Measurements from ENCODE around the gene CDC14B. TPM values are rescaled to one million over a fixed set of nuclear protein-coding genes. Genes with fewer than 3 reads are reported as not detected.
"Not testable (repeated sequence)": the region's sequence is repeated elsewhere in the genome, so short reads cannot be mapped to it uniquely, and the experiment has no call there.

CDC14B gene
- total RNA-seq, 2 experiments from 2014 or later: 2.7 to 3.1 TPM

DNA sequence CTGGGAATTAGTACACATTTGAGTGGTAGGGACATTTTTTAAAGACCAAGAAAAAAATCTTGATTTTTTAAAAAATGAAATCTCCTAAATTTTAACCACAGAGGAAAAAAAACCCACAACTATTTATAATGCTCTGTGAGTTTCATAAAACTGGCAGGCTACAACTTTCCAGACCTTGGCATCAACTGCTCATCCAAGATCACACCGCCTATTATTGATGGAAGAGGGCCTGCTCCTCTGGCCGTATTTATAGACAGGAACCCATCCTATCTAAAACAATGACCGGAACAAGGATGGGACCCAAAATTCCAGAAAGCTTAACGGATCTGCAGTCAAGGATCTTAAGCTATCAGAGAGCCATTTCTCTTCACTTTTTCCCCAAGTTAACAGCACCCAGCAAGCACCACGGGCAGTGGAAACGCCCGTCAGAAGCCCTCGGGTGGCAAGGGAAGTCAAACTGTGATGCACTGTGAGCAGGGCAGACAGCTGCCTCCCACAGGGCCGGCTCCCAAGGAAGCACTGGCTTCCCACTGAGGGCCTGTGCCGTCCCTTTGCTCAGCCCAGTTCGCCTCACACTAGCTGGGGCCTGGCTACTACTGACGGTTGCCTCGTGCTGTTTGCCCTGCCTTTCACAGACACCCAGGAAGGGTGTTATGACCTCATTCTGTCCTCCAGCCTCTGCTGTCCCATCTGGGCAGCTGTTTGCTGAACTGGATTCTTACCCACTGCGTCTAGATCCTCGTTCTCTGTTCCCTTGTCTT is 62.8 kb downstream of the CDC14B start:
- ChIA-PET POLR2A (no interaction called here), CTCF (interaction anchor here (1.0 kb wide), 1 partner anchor 9 kb away, joined by 3 read pairs; no protein-coding TSS in a partner anchor)

DNA sequence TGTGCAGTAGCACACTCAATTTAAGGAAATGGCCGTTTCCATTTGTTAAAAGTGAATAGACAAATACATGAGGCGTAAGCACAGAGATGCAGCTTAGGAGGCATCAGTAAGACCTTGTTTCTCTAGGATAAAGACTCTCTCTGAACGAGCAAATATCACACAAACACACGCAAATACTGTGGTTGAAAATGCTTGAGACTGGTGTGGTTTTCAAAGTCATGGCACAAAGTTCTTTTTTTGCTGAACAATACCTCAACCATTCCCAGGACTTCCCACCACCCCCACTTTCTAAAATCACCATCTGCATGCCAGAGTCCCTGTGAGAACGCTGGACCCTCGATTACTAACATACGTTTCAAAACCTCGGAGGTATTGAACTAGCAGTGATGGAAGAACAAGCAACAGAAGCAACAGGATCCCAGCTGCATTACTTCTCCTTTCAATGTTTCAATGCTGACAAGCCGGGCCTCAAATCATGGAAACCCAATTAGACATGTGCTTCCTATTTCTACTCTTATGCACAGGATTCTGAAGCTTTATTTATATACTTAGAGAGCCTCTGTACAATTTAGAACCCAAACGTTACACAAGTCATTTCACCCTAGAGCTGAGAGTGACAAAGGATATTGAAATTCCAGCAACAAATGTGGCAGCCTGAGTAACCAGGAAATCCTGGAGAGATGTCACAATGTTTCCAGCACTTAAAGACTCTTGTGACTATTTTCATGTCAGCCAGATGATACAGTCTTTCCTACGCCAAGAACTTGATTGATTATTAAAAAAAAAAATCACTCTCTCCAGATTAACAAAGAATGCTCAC is 63.9 kb downstream of the CDC14B start:
- POLR2A ChIA-PET: no interaction called here
- CTCF ChIA-PET: no interaction called here

DNA sequence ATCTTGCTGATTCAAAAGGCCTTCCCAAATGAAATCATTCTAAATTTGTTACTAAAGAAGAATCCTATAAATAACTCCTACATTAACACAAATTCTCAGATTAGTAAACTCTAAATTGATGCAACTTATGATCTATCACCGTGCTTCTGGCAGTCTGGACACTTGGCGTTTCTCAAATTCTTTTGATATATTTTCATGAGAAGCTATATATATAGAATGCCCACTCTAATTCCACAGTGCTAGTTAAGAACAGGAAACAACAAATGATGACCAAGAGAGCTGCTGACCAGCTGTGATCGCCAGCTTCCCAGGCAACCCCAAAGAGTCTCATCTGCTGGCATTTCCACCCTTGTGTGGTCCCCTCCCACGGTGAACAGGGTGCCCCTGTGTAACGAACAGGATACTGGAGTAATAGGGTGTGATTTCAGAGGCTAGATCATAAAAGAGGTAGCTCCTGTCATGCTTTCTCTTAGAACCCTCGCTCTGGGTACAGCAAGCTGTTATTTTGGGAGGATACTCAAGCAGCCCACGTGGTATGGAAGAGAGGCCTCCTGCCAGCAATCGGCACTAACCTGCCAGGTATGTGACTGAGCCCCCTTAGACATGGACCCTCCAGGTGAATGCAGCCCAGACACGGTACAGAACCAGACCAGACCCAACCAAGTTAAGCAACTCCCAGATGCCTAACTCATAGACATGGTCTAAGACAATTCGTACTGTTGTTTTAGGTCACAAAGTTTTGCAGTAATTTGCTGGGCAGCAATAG is 64.7 kb downstream of the CDC14B start:
- CTCF ChIA-PET: no interaction called here
- POLR2A ChIA-PET: no interaction called here

DNA sequence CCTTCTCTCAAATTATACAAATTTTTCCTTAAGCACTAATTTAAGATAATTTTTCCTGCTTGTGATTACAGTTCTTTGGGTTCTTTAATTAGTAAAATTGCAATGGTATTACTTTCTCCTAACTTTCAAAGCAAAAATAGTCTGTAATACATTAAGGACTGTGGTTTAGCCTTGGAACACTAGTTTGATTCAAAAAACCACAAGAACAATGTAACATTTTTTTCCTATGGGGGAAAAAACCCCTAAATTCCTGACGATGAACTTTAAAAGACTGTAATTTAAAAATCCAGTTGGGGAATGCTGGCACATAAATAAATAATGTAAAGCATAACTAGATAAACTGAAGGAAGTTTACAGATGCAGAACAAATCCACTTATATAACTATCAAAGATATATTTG is 65.3 kb downstream of the CDC14B start:
- ChIA-PET POLR2A (no interaction called here), CTCF (no interaction called here)

DNA sequence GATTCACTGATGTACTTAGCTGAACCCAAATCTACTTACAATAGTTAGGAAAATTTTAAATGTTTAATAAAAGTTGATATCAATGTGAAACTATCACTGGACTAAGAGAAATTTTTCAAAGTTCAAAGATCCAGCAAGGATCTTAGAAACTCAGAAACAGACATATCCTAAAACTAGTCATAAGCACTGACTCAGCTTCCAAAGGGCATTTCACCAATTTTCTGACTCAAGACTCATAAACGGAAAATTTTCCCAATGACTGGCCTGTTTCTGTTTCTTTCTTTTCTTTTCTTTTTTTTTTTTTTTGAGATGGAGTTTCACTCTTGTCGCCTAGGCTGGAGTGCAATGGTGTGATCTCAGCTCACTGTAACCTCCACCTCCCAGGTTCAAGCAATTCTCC is 66.6 kb downstream of the CDC14B start:
- ChIA-PET CTCF (interaction anchor here (1.1 kb wide), 1 partner anchor 93 kb away, joined by 3 read pairs; no protein-coding TSS in a partner anchor), POLR2A (no interaction called here)

DNA sequence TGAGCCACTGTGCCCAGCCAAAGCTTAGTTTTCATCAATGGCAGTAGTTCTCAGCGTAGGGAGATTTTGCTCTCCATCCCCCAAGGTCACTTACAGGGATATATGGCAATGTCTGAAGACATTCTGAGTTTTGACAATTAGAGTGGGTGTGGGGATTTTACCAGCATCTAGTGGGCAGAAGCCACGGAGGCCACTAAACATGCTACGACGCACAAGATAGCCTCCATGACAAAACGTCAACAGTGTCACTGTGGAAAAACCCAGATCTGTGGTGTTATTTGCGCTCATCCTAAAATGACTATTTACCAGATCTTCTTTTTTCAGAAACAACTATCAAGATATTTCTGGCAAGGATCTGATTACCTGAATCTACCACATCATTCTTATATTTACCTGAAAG is 68.2 kb downstream of the CDC14B start:
- ChIA-PET POLR2A (no interaction called here), CTCF (no interaction called here)

DNA sequence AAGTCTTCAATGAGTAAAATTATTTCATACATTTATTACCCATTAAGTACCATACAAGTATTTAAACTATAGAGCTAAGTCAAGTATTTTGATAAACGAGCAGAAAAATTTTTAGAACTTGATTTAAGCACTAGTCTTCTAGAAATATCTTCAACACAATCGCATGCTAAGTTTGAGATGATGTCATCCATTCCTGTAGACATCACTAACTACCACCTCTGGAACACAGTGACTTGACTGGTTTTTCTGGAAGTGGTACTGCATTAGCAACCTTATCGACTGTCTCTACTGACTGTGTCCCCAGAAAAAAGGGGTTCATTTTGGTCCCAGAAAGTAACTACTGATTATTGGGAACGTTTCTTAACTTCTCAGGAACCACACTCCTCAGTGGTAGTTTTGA is 69.0 kb downstream of the CDC14B start:
- ChIA-PET CTCF (no interaction called here), POLR2A (no interaction called here)

DNA sequence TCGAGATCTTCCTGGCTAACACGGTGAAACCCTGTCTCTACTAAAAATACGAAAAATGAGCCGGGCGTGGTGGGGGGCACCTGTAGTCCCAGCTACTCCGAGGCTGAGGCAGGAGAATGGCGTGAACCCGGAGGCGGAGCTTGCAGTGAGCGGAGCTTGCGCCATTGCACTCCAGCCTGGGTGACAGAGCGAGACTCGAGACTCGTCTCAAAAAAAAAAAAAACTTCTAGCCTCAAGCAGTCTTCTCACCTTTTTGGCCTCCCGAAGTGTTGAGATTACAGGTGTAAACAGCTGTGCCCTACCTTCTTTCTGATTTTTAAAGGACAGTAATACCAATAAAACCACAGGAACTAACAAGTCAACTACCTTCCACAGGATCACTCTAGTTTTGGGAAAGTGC is 76.5 kb downstream of the CDC14B start:
- CTCF ChIA-PET, POLR2A ChIA-PET: not testable (repeated sequence)

DNA sequence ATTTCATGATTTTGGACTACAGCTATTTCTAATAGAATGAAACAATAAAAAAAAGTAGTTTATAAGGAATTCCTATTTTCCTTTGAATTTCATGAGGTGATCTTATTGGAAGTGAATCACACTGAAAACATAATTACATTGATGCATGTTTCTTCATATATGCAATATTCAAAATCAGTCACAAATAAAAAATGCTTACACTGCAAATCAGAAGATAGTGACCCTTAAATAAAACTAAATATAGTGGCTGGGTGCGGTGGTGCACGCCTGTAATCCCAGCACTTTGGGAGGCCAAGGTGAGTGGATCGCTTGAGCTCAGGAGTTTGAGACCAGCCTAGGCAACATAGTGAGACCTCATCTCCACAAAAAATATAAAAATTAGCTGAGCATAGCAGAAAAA is 79.5 kb downstream of the CDC14B start:
- ChIA-PET POLR2A (no interaction called here), CTCF (interaction anchor here (0.8 kb wide), 1 partner anchor 213 kb away, joined by 3 read pairs; no protein-coding TSS in a partner anchor)

DNA sequence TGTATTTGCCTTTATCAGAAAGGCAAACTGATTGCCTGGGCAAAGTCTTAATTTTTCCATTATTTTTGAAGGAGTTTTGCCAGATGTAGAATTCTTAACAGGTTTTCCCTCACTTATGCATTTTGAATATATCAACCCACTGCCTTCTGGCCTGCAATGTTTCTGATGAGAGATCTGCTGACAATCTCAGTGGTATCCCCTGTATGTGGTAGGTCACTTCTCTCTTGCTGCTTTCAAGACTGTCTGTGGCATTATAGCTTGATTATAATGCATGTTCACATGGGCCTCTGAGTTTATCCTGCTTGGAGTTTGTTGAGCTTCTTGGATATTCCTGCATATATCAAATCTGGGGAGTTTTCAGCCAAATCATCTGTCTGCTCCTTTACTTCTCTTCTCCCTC is 87.5 kb downstream of the CDC14B start:
- POLR2A ChIA-PET: no interaction called here
- CTCF ChIA-PET: no interaction called here

DNA sequence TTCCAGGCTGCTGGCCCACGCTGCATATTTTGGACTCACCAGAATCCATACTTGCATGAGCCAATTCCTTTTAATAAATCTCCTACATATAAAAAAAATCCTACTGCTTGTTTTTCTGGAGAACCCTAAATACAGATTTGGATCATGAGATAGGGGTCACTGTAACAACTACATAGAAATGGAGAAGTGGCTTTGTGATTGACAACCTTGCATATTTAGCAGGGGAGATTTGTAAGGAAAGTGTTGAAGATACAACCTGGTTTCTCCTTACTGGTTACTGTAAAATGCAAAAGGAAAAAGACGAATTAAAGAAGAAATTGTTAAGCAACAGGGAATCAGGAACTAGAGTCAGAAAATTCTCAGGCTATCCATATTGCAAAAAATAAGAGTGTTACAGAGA is 94.9 kb downstream of the CDC14B start:
- CTCF ChIA-PET: no interaction called here
- POLR2A ChIA-PET: no interaction called here

DNA sequence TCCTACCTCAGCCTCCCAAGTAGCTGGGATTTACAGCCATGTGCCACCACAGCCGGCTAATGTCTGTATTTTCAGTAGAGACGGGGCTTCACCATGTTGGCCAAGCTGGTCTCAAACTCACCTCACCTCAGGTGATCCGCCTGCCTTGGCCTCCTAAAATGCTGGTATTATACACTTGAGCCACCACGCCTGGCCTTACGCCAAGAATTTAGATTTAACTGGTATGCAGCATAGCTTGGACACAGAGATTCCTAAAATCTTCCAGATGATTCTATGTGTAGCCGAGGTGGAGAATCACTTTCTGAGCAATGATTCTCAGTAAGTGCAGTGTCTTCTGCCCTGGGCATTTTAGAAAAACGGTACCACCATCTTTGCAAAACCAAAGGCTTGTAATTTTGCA is 95.6 kb downstream of the CDC14B start:
- ChIA-PET CTCF (interaction anchor here (0.9 kb wide), 1 partner anchor 42 kb away, joined by 3 read pairs; no protein-coding TSS in a partner anchor), POLR2A (no interaction called here)

DNA sequence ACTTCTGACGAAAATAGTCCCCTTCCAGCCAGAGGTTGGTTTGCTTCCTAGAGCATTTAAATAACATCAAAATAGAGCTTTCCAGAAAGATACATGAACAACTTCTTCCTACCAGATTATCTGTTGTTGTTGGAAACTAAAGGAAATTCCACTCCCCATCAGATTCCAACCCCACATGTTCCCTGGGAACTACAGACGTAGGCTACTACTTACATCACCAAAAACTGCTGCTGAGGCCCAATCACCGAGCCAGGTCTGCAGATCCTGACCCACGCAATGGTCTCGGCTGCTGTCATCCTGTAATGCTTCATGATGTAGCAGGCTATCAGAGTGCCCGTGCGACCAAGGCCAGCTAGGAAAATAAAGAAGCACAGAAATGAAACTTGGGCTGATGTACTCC is 96.3 kb downstream of the CDC14B start:
- POLR2A ChIA-PET: no interaction called here
- CTCF ChIA-PET: interaction anchor here (0.8 to 0.9 kb wide), 2 partner anchors 43 to 61 kb away, joined by 3 read pairs; no protein-coding TSS in a partner anchor

DNA sequence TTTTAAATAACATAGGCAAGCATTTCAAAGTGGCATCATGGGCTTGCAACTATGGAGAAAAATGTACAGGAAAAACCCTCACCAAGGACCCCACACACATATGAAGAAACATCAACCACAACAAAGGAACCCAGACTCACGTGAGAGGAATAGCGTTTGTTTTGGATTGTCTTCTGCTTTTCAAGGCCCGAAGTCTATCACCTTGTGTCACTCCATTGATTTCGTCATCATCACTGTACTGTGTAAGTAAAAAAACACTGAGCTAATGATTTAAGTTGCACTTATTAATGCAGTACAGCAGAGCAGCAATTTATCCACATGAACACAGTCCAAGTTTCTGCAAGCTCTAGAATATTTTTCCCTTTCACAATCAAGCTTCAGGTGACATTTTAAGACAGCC is 97.3 kb downstream of the CDC14B start:
- ChIA-PET CTCF (interaction anchor here (0.8 kb wide), 1 partner anchor 60 kb away, joined by 3 read pairs; no protein-coding TSS in a partner anchor), POLR2A (no interaction called here)

DNA sequence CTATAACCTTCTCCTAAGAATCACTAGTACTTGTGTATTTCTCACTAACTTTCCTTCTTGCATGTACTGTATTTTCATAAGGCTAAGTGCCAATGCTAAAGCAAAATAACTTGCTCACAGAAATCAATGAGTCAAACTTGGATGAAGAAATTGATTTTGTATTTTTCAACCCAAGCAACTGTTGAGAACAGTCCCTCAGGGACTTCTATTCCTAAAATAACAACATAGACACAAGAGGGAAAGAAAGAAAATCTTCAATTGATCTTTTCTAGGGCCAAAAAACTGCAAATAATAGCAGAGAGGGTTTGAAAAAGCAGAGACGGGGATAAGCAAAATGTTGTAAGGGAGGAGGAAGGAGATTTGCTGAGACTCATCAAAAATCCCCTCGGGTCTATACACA is 99.9 kb downstream of the CDC14B start:
- ChIA-PET CTCF (no interaction called here), POLR2A (no interaction called here)

DNA sequence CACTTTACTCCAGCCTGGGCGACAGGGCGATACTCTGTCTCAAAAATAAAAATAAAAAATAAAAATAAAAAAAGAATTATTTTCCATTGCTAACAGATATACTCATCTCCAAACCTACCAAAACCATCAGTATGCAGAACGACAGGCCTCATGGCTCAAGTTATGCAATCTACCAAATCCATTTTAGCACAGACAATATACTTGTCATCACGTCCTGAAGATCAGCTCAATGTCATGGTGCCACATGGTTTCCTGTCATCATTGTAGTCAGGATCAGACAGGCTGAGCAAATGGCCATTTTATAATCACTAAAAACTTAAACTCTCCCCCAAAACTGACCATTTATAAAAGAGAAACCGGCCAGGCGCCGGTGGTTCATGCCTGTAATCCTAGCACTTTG is 100.5 kb downstream of the CDC14B start:
- ChIA-PET POLR2A (no interaction called here), CTCF (no interaction called here)

DNA sequence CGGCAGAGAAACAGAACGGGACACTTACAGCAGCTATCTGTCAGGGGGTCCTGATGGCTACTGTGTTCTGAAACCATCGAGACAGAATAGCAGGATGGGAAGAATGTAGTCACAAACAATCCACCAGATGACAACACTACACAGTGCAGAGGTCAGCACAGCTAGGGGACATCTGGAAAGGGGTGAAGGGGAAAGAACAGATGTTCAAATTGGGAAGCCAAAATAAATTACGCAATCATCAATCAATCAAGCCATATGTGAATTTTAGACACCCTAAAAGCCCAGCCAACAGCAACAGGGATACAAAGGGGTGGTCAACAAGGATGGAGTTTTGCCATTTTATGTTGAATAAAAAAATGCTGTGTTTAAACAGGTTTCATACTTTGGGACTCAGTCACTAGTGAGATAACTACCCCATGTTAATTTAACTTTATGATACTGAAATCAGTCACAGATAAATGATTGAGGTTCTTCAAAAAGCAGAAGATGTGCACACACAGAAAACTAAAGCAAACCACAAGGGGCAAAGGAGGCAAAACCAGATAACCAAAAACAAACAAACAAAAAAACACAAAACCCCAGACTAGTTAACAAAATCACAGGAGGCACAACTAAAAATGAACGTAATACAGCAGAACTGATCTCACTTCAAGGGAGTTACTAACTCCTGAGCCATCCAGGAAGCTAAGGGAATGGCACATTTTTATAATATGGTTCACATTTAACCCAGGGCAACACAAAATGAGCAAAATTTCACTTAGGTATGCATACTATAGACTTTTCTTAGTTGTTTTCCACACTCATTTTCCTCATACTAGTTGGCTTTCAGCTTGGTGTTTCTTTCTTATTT is 103.8 kb downstream of the CDC14B start:
- ChIA-PET CTCF (no interaction called here), POLR2A (no interaction called here)

DNA sequence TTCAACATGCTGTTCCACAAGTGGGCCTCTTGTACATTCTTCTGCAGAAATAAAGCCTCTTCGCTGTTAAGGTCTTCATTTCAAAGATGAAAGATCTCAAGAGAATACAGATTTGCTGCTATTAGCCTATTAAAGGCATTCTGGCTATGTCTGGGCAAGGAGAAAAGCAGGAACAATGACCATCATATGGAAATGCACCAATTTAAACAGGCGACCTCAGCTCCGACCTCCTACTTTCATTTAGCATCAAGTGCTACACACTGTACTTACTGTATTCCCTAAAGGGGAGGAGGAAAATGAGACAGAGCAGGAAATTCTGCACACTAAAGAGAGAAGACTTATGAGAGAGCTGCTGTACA is 104.9 kb downstream of the CDC14B start:
- CTCF ChIA-PET: no interaction called here

DNA sequence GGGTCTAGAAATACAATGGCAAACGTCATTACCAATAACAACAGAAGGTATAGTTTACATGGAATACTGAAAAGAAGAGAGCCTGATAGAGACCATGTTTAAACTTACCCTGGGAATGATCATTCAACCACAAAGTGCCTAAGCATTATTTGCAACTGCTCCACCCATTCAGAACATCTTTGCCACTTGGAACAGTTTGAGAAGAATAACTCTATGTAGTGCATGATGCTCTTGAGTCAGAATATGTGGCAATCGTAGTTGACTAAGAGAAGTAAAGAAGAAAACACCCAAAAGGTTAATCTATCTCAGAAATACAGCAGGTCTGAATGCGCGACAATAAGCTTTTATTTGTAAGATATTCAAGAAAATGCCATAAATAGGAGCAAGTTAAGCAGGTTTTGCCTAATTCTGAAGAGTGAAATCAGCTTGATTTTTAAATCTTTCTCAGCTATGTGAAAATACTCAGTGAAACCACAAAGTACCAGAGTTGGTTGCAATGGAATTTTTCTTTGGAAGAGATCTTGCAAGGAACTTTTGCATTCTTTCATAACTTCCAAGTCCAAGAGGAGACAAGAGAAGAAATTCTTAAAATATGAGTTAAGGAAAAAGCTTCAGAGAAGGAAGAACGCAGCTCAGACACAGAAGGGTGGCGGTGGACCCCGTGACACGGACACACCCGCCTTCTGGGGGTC is 105.4 kb downstream of the CDC14B start:
- ChIA-PET CTCF (no interaction called here), POLR2A (no interaction called here)

More for the DNA sequence above, 104.9 kb downstream of the CDC14B start:
- POLR2A ChIA-PET: no interaction called here
